Measurements from ENCODE around the gene ZFAND6.

DNA sequence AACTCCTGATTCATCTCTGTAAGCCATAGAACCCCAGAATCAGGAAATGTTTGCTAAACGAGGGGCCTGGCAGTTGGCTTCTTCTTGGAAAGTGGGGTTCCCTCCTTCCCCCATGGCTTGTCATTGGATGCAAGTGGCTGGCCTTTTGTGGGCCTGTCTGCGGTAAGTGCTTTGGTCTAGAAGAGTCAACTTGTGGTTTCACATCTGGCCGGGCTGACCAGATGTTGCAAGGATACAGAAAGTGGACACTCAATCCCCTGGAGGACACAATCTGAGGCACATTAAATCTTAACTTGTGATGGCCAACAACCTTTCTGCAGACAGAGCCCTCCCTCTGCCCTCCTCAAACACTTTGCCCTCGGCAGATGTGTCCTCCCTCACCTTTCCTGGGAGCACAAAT is 94.4 kb downstream of the ZFAND6 start:
- TF ChIP-seq, protein P1, sequence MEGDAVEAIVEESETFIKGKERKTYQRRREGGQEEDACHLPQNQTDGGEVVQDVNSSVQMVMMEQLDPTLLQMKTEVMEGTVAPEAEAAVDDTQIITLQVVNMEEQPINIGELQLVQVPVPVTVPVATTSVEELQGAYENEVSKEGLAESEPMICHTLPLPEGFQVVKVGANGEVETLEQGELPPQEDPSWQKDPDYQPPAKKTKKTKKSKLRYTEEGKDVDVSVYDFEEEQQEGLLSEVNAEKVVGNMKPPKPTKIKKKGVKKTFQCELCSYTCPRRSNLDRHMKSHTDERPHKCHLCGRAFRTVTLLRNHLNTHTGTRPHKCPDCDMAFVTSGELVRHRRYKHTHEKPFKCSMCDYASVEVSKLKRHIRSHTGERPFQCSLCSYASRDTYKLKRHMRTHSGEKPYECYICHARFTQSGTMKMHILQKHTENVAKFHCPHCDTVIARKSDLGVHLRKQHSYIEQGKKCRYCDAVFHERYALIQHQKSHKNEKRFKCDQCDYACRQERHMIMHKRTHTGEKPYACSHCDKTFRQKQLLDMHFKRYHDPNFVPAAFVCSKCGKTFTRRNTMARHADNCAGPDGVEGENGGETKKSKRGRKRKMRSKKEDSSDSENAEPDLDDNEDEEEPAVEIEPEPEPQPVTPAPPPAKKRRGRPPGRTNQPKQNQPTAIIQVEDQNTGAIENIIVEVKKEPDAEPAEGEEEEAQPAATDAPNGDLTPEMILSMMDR (IDR thresholded peaks at IDR 0.05; ENCODE audit: low read length), result no peak
- TF ChIP-seq EZH2 (IDR thresholded peaks at IDR 0.05; ENCODE audit: borderline replicate concordance, low read length), result no peak

All from OCI-LY1 (cell line).